ENCODE data around the gene ABHD8. TPM values are rescaled to one million over a fixed set of nuclear protein-coding genes. Genes with fewer than 3 reads are reported as not detected.

Gene ABHD8
- total RNA-seq, 1 donor from 2014 or later, result 8.5 TPM

GRCh38 chr19:17260842-17261325 lies 42.3 kb downstream of the ABHD8 start:
- DNase-seq (ENCODE audit: low read depth) (peak; percentile 27), FAIRE-seq (no peak)
- no peak overlapping the region for H3K9ac ChIP-seq (ENCODE audit: low read length)
- H3K36me3 ChIP-seq (ENCODE audit: insufficient read depth, low read length), result no peaks in the 10 kb centered on the region
- Mint-ChIP-seq H3K36me3 (ENCODE audit: low read depth, unreplicated experiment) (no peaks in the 10 kb centered on the region), H3K27me3 (ENCODE audit: low read depth, unreplicated experiment) (peaks cover 13% of the 10 kb centered on the region), H3K27ac (ENCODE audit: unreplicated experiment) (no peak overlapping the region), H3K9me3 (ENCODE audit: unreplicated experiment) (no peaks in the 10 kb centered on the region), H3K4me3 (ENCODE audit: unreplicated experiment) (no peak overlapping the region), H3K4me1 (ENCODE audit: low read depth, unreplicated experiment) (no peaks in the 10 kb centered on the region)
- H3K4me3 ChIP-seq (ENCODE audit: insufficient read depth, low read depth, low read length), result no peak overlapping the region
- no peaks in the 10 kb centered on the region for H3K27me3 ChIP-seq (ENCODE audit: insufficient read depth, low read length)
- no peaks in the 10 kb centered on the region for H4K20me1 ChIP-seq (ENCODE audit: insufficient read depth, low read length)
- H3K9me3 ChIP-seq (ENCODE audit: insufficient read depth, low read depth, low read length), result peaks cover 10% of the 10 kb centered on the region
- no peaks in the 10 kb centered on the region for H3K79me2 ChIP-seq (ENCODE audit: insufficient read depth, low read length)
- H3K27ac ChIP-seq (ENCODE audit: low read depth, low read length), result no peak overlapping the region
- no peak overlapping the region for H3K4me2 ChIP-seq (ENCODE audit: low read length)
- H3K4me1 ChIP-seq (ENCODE audit: insufficient read depth, low read length), result no peaks in the 10 kb centered on the region
- no peak overlapping the region for H2AFZ ChIP-seq (ENCODE audit: low read depth, low read length)
- TF ChIP-seq, protein P1, sequence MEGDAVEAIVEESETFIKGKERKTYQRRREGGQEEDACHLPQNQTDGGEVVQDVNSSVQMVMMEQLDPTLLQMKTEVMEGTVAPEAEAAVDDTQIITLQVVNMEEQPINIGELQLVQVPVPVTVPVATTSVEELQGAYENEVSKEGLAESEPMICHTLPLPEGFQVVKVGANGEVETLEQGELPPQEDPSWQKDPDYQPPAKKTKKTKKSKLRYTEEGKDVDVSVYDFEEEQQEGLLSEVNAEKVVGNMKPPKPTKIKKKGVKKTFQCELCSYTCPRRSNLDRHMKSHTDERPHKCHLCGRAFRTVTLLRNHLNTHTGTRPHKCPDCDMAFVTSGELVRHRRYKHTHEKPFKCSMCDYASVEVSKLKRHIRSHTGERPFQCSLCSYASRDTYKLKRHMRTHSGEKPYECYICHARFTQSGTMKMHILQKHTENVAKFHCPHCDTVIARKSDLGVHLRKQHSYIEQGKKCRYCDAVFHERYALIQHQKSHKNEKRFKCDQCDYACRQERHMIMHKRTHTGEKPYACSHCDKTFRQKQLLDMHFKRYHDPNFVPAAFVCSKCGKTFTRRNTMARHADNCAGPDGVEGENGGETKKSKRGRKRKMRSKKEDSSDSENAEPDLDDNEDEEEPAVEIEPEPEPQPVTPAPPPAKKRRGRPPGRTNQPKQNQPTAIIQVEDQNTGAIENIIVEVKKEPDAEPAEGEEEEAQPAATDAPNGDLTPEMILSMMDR (IDR thresholded peaks at IDR 0.05; ENCODE audit: insufficient read depth, low read depth, low read length), result peak; percentile 73
- TF ChIP-seq EZH2 (IDR thresholded peaks at IDR 0.05; ENCODE audit: insufficient read depth, low read length), result no peak

DNA sequence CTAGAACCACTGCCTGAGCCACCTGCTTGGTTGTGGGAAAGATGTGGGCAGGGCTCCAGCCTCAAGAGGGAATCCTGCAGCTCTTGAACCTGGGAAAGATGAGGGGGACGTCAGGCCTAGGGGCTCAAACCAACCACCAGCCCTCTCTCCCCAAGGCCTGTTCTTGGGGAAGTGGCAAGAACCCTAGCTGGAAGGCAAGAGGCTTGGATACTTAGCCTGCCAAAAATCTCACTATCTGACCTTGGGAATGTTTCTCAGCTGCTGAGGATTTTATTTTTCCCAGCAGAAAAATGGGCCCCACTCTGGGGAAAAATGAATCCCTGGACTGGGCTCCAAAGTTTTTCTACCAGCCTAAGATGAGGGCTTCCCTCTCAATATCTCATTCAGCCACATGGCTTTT lies 43.3 kb downstream of the ABHD8 start:
- Histone ChIP-seq H3K4me1 (ENCODE audit: insufficient read depth, low read length) (no peaks in the 10 kb centered on the region), H3K27ac (ENCODE audit: low read depth, low read length) (no peak overlapping the region), H3K4me3 (ENCODE audit: insufficient read depth, low read depth, low read length) (no peak overlapping the region), H4K20me1 (ENCODE audit: insufficient read depth, low read length) (no peaks in the 10 kb centered on the region), H3K9me3 (ENCODE audit: insufficient read depth, low read depth, low read length) (peaks cover 10% of the 10 kb centered on the region), H3K79me2 (ENCODE audit: insufficient read depth, low read length) (no peaks in the 10 kb centered on the region), H2AFZ (ENCODE audit: low read depth, low read length) (no peak overlapping the region), H3K9ac (ENCODE audit: low read length) (no peak overlapping the region), H3K4me2 (ENCODE audit: low read length) (no peak overlapping the region), H3K36me3 (ENCODE audit: insufficient read depth, low read length) (no peaks in the 10 kb centered on the region), H3K27me3 (ENCODE audit: insufficient read depth, low read length) (no peaks in the 10 kb centered on the region)
- TF ChIP-seq, protein P1 (IDR thresholded peaks at IDR 0.05; ENCODE audit: insufficient read depth, low read depth, low read length), result no peak
- TF ChIP-seq EZH2 (IDR thresholded peaks at IDR 0.05; ENCODE audit: insufficient read depth, low read length), result no peak
- Mint-ChIP-seq H3K4me1 (ENCODE audit: low read depth, unreplicated experiment) (no peaks in the 10 kb centered on the region), H3K27ac (ENCODE audit: unreplicated experiment) (no peak overlapping the region), H3K36me3 (ENCODE audit: low read depth, unreplicated experiment) (no peaks in the 10 kb centered on the region), H3K9me3 (ENCODE audit: unreplicated experiment) (no peaks in the 10 kb centered on the region), H3K27me3 (ENCODE audit: low read depth, unreplicated experiment) (peaks cover 13% of the 10 kb centered on the region), H3K4me3 (ENCODE audit: unreplicated experiment) (no peak overlapping the region)
- FAIRE-seq (no peak), DNase-seq (ENCODE audit: low read depth) (no peak)

DNA sequence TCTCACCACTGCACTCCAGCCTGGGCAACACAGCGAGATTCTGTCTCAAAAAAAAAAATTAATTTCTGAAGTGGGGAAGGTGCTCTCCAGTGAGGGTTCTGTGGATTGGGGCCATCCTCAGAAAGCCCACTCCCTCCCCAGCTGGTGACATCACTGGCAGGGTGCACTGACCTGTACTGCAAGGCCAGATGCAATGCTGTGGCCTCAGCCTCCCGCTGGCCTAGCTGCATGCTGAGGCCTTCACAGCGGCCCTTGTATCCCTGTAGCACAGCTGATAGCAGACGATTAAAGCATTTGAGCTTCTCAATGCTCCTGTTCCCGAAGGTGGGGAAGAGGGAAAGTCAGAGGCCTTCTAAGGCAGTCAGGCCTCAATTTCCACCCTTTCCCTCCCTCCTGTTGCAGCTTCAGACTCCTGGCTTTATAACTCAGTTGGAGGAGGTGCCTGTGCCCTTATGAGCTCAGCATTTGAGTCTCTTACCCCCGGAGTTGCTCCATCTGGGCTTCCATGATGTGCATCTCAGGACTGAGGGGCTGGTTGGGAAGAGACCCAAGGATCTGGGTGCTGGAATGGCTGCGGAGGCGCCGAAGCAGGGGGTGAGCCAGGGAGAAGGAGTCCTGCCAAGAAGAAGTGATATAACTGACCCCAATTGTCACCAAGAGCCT lies 44.0 kb downstream of the ABHD8 start:
- DNase-seq (ENCODE audit: low read depth), result no peak
- Histone ChIP-seq H3K9me3 (ENCODE audit: insufficient read depth, low read depth, low read length) (peaks cover 10% of the 10 kb centered on the region), H3K79me2 (ENCODE audit: insufficient read depth, low read length) (no peaks in the 10 kb centered on the region), H3K4me2 (ENCODE audit: low read length) (no peak overlapping the region), H3K4me3 (ENCODE audit: insufficient read depth, low read depth, low read length) (no peak overlapping the region), H3K36me3 (ENCODE audit: insufficient read depth, low read length) (no peaks in the 10 kb centered on the region), H4K20me1 (ENCODE audit: insufficient read depth, low read length) (no peaks in the 10 kb centered on the region), H3K27me3 (ENCODE audit: insufficient read depth, low read length) (no peaks in the 10 kb centered on the region), H3K9ac (ENCODE audit: low read length) (no peak overlapping the region), H2AFZ (ENCODE audit: low read depth, low read length) (no peak overlapping the region), H3K27ac (ENCODE audit: low read depth, low read length) (no peak overlapping the region), H3K4me1 (ENCODE audit: insufficient read depth, low read length) (no peaks in the 10 kb centered on the region)
- Mint-ChIP-seq H3K4me3 (ENCODE audit: unreplicated experiment) (no peak overlapping the region), H3K27ac (ENCODE audit: unreplicated experiment) (peak overlapping the region; percentile 34), H3K4me1 (ENCODE audit: low read depth, unreplicated experiment) (no peaks in the 10 kb centered on the region), H3K36me3 (ENCODE audit: low read depth, unreplicated experiment) (no peaks in the 10 kb centered on the region), H3K9me3 (ENCODE audit: unreplicated experiment) (no peaks in the 10 kb centered on the region), H3K27me3 (ENCODE audit: low read depth, unreplicated experiment) (peaks cover 13% of the 10 kb centered on the region)
- FAIRE-seq, result no peak
- TF ChIP-seq, protein P1 (IDR thresholded peaks at IDR 0.05; ENCODE audit: insufficient read depth, low read depth, low read length), result no peak
- TF ChIP-seq EZH2 (IDR thresholded peaks at IDR 0.05; ENCODE audit: insufficient read depth, low read length), result no peak

Measured in astrocyte (in vitro differentiated cells and primary cell).